K562 (cell line): ENCODE results near the gene ACTR3C. TPM values are rescaled to one million over a fixed set of nuclear protein-coding genes. Genes with fewer than 3 reads are reported as not detected.

Experiments
- ATAC-seq: fragments of 200-7000 bp; cut with Tn5 transposase; 3 replicates; pipeline ENCODE4 v1.9.1; 2020; ENCODE audit warnings: moderate library complexity
- BruUV-seq: library from RNA; stranded (reverse); fragments of 400-500 nt; replicated peaks from 2 replicates; lab custom pipeline; 2021; lab: Mats Ljungman, UMichigan
- CTCF ChIA-PET: fragments of 300-600 bp; formaldehyde crosslinking; extraction: SDS; loops from one replicate; lab custom pipeline; 2021; ENCODE audit warnings: low intra/inter-chr PET ratio; lab: Yijun Ruan, JAX
- POLR2A ChIA-PET: fragments of 300-600, 350-650 bp; sonication (Branson Sonifier 250); formaldehyde crosslinking; extraction: SDS; loops from one replicate; lab custom pipeline; 2021; ENCODE audit warnings: antibody characterized with exemption, inconsistent platforms; lab: Yijun Ruan, JAX
- DNase-seq, 4 experiments: peaks; one replicate each; pipeline versions ENCODE4 v3.0.0 to v3.0.0-alpha.2; 2011 to 2018; ENCODE audit warnings: low spot score in 3 of 4, mixed read lengths in 3 of 4; ENCODE audit errors: extremely low read depth in 1 of 4
- FAIRE-seq: peaks from 2 replicates; lab custom pipeline; 2011; peaks lifted over from hg19 to GRCh38; lab: Jason Lieb, UNC
- H2AFZ ChIP-seq: 2 replicates; pipeline ENCODE4 v1.6.0; 2011; ENCODE audit warnings: low read depth, low read length, control low read depth, inconsistent platforms
- H3K27ac ChIP-seq: fragments of 200-600 bp; 3 replicates; pipeline ENCODE4 v1.8.0; 2011; ENCODE audit warnings: low read depth, mild to moderate bottlenecking, control low read depth, inconsistent platforms, low read length, moderate library complexity, mixed read lengths; ENCODE audit errors: extremely low read depth
- H3K27me3 ChIP-seq, 2 experiments: fragments of 300-600 bp in 1 of 2; 2 replicates in 1 of 2; 3 replicates in 1 of 2; pipeline versions ENCODE4 v1.6.0 to v1.8.0; 2011; ENCODE audit warnings: inconsistent platforms in 2 of 2, low read length in 2 of 2, mild to moderate bottlenecking in 1 of 2, mixed read lengths in 1 of 2, moderate library complexity in 1 of 2; ENCODE audit not compliant: control insufficient read depth in 2 of 2, insufficient read depth in 2 of 2
- H3K36me3 ChIP-seq: fragments of 300-600 bp; 3 replicates; pipeline ENCODE4 v1.8.0; 2011; ENCODE audit warnings: mild to moderate bottlenecking, low read length, inconsistent platforms; ENCODE audit not compliant: control insufficient read depth, insufficient read depth
- H3K4me1 ChIP-seq, 2 experiments: fragments of 200-600 bp in 1 of 2; replicated peaks in 1 of 2; 2 replicates in 1 of 2; 3 replicates in 1 of 2; pipeline versions ENCODE4 v1.5.1 to v1.8.0; 2011; ENCODE audit warnings: inconsistent platforms in 2 of 2, low read length in 2 of 2, mild to moderate bottlenecking in 1 of 2, mixed read lengths in 1 of 2, moderate library complexity in 1 of 2; ENCODE audit not compliant: control insufficient read depth in 2 of 2, insufficient read depth in 2 of 2
- H3K4me2 ChIP-seq: 2 replicates; pipeline ENCODE4 v1.6.1; 2011; ENCODE audit warnings: low read length, control low read depth, inconsistent platforms, mixed read lengths; ENCODE audit not compliant: insufficient read depth
- H3K4me3 ChIP-seq: fragments of 200-600 bp; sonication (generic), shearing (Covaris generic); 2 replicates; pipeline ENCODE4 v1.5.1; 2016; ENCODE audit warnings: control low read depth, inconsistent platforms
- H3K79me2 ChIP-seq: fragments of 200-600 bp; 3 replicates; pipeline ENCODE4 v1.8.0; 2011; ENCODE audit warnings: low read length, inconsistent platforms; ENCODE audit not compliant: control insufficient read depth, insufficient read depth
- H3K9ac ChIP-seq, 2 experiments: 2 replicates each; pipeline versions ENCODE4 v1.6.0 to v1.6.1; 2011; ENCODE audit warnings: low read depth in 2 of 2, low read length in 2 of 2, control low read depth in 1 of 2, inconsistent platforms in 1 of 2, mild to moderate bottlenecking in 1 of 2, mixed read lengths in 1 of 2; ENCODE audit not compliant: insufficient read depth in 1 of 2
- H3K9me1 ChIP-seq: one replicate; pipeline ENCODE4 v1.6.0; 2011; ENCODE audit warnings: inconsistent platforms, mild to moderate bottlenecking, low read length, moderate library complexity; ENCODE audit not compliant: control insufficient read depth, insufficient read depth
- H3K9me3 ChIP-seq: replicated peaks from 2 replicates; pipeline ENCODE4 v1.5.1; 2011; ENCODE audit warnings: low read depth, low read length, inconsistent platforms; ENCODE audit not compliant: control insufficient read depth, insufficient read depth
- H4K20me1 ChIP-seq: replicated peaks from 2 replicates; pipeline ENCODE4 v1.6.1; 2011; ENCODE audit warnings: low read length, inconsistent platforms, mixed read lengths; ENCODE audit not compliant: control insufficient read depth, insufficient read depth
- BHLHE40 ChIP-seq: IDR thresholded peaks from 2 replicates; pipeline ENCODE4 v1.6.1; 2011; ENCODE audit warnings: low read length, improper control_type of control experiment
- CBX1 ChIP-seq: sonication (generic); IDR thresholded peaks from 2 replicates; pipeline ENCODE4 v1.6.1; 2016; ENCODE audit warnings: antibody characterized with exemption, low read depth, mild to moderate bottlenecking
- MAFG ChIP-seq: fragments of 450-650 bp; conservative IDR thresholded peaks from 2 replicates; pipeline ENCODE4 v1.6.1; 2016; ENCODE audit warnings: missing genetic modification characterization, missing compliant biosample characterization
- NFIX ChIP-seq: fragments of 250-450 bp; sonication (Bioruptor Pico); IDR thresholded peaks from 2 replicates; pipeline ENCODE4 v1.4.0; 2020; ENCODE audit warnings: low read depth, mild to moderate bottlenecking, moderate library complexity
- POLR2B ChIP-seq: fragments of 450-650 bp; IDR thresholded peaks from 2 replicates; pipeline ENCODE4 v1.6.1; 2018; ENCODE audit warnings: low read depth; ENCODE audit not compliant: partially characterized antibody
- SIX5 ChIP-seq, 2 experiments: IDR thresholded peaks; 2 replicates each; pipeline ENCODE4 v1.6.1; 2011; ENCODE audit warnings: low read length in 2 of 2, borderline replicate concordance in 1 of 2, low read depth in 1 of 2, mild to moderate bottlenecking in 1 of 2, moderate library complexity in 1 of 2; ENCODE audit not compliant: insufficient read depth in 1 of 2
- SNIP1 ChIP-seq: fragments of 450-650 bp; IDR thresholded peaks from 2 replicates; pipeline ENCODE4 v1.7.1; 2017; ENCODE audit warnings: low read depth, mild to moderate bottlenecking
- SREBF2 ChIP-seq: sonication (generic); formaldehyde crosslinking; IDR thresholded peaks from 2 replicates; pipeline ENCODE4 v1.4.0; 2020; ENCODE audit warnings: mild to moderate bottlenecking, missing genetic modification reagents
- SRSF3 ChIP-seq: fragments of 200-400 bp; formaldehyde crosslinking; IDR thresholded peaks from 2 replicates; pipeline ENCODE4 v1.6.1; 2016; ENCODE audit warnings: mild to moderate bottlenecking, low read length, moderate library complexity; ENCODE audit not compliant: insufficient read depth
- TCFL5 ChIP-seq: fragments of 250-450 bp; sonication (Bioruptor Pico); conservative IDR thresholded peaks from 2 replicates; pipeline ENCODE4 v1.6.1; 2021; ENCODE audit warnings: mild to moderate bottlenecking, moderate library complexity, matching md5 sums
- WHSC1 ChIP-seq: IDR thresholded peaks from one replicate; pipeline ENCODE4 v1.6.1; 2012; ENCODE audit warnings: low read length, control low read depth, inconsistent platforms
- ZNF253 ChIP-seq: fragments of 250-450 bp; sonication (Bioruptor Pico); conservative IDR thresholded peaks from 2 replicates; pipeline ENCODE4 v1.6.1; 2021; ENCODE audit warnings: mild to moderate bottlenecking
- WGBS: fragments of 100-300 bp; shearing (Covaris generic); methylation state at CpG from one replicate; pipeline ENCODE4 v1.1.6; 2016; ENCODE audit warnings: low coverage, mixed read lengths; ENCODE audit not compliant: insufficient coverage; ENCODE audit errors: missing lambda C conversion rate; 5-methylcytosine and 5-hydroxymethylcytosine counted together
- in situ Hi-C: fragments of 300-500 bp; cut with MboI; formaldehyde crosslinking; loops from 4 replicates; pipeline ENCODE4 v1.15.0; 2018; ENCODE audit warnings: inconsistent platforms, mixed read lengths
- intact Hi-C: fragments of 100-400 bp; cut with micrococcal nuclease; formaldehyde crosslinking; loops from 2 replicates; pipeline ENCODE4 v1.14.2; 2022
- polyA plus RNA-seq, 8 experiments: library from polyadenylated mRNA; depleted of rRNA in 4 of 8; stranded (reverse) in 5 of 8; unstranded in 3 of 8; fragments of >200 nt; fragmentation: Nextera tagmentation in 2 of 8; fragmentation: Illumina TruSeq in 1 of 8; extraction: Ambion mirVana in 2 of 8; extraction: Trizol in 1 of 8; gene quantifications; 2 replicates each; pipeline versions ENCODE4 v1.2.1 to v1.2.3, GENCODE V29; 2011 to 2014; ENCODE audit warnings: inconsistent platforms in 1 of 8, missing spikeins in 1 of 8
- total RNA-seq, 7 experiments: library from RNA; depleted of rRNA in 6 of 7; stranded (reverse); fragments of >200 nt in 6 of 7; fragmentation: Illumina TruSeq in 2 of 7; extraction: Trizol in 2 of 7; gene quantifications; 2 replicates each; pipeline versions ENCODE4 v1.2.1 to v1.2.3, GENCODE V29; 2011 to 2021; ENCODE audit warnings: low replicate concordance in 1 of 7
- TF ChIP-seq, protein P1 (sequence below): fragments of 450-650 bp; formaldehyde crosslinking; IDR thresholded peaks from 2 replicates; pipeline ENCODE4 v1.4.0; 2020; ENCODE audit warnings: mild to moderate bottlenecking, mixed read lengths

Gene ACTR3C
- total and polyA plus RNA-seq, 9 of the 15 experiments (the other 6 are each of a cell fraction or from before 2014, with no cell fraction given) = 9.0 to 35.4 (median 13.3) TPM

DNA sequence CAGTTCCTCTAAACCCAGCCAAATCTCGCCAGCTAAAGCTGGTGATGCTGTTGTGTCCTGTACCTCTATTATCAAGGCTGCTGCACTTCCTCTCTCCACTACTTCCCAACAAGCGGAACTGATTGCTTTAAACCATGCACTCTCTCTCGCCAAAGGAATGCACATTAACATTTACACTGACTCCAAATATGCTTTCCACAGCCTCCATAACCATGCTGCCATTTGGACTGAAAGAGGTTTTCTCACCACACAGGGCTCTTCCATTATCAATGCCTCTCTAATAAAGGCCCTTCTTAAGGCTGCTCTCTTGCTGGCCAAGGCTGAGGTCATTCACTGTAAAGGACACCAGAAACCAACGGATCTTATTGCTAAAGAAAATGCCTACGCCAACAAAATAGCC lies 11.6 kb downstream of the ACTR3C start (continued):
- TF ChIP-seq ZNF253 (no peak), WHSC1 (peak; percentile 59), SIX5 (IDR thresholded peaks at IDR 0.05; ENCODE audit: borderline replicate concordance in 1 of 2, insufficient read depth in 1 of 2, low read depth in 1 of 2, low read length in 2 of 2) (no peak), MAFG (tag) (no peak)
- TF ChIP-seq, protein P1, sequence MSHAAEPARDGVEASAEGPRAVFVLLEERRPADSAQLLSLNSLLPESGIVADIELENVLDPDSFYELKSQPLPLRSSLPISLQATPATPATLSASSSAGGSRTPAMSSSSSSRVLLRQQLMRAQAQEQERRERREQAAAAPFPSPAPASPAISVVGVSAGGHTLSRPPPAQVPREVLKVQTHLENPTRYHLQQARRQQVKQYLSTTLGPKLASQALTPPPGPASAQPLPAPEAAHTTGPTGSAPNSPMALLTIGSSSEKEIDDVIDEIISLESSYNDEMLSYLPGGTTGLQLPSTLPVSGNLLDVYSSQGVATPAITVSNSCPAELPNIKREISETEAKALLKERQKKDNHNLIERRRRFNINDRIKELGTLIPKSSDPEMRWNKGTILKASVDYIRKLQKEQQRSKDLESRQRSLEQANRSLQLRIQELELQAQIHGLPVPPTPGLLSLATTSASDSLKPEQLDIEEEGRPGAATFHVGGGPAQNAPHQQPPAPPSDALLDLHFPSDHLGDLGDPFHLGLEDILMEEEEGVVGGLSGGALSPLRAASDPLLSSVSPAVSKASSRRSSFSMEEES = no peak
- TF ChIP-seq, all 486 proteins: peak for 5

DNA sequence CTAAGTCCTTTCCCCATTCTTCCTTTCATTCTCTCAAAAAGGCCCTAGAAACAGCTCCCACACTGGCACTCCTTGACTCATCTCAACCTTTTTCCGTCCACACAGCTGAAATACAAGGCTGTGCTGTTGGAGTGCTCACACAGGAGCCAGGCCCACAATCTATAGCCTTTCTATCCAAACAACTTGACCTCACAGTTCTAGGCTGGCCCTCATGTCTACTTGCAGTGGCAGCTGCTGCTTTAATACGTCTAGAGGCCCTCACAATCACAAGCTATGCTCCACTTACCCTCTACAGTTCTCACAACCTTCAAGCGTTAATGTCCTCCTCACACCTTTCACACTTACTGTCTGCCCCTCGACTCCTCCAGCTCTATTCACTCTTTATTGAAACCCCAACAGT lies 12.2 kb downstream of the ACTR3C start:
- DNase-seq = no peak
- intact Hi-C loops (loop anchor here (10.0 kb wide), 2 partner anchors 684 to 774 kb away; partner anchors contain the start of genes AGAP3, FASTK, NOS3 and TMUB1), in situ Hi-C loops (no loop called here)
- CTCF ChIA-PET = no interaction called here
- Histone ChIP-seq H2AFZ (no peak overlapping the region), H3K9me1 (peaks cover 4% of the 10 kb centered on the region), H3K9me3 (no peaks in the 10 kb centered on the region), H3K27ac (no peak overlapping the region), H4K20me1 (no peaks in the 10 kb centered on the region), H3K4me2 (no peak overlapping the region), H3K36me3 (no peaks in the 10 kb centered on the region; the same call in 2 of the 3 replicates), H3K4me3 (no peak overlapping the region), H3K27me3 (no peaks in the 10 kb centered on the region), H3K9ac (no peak overlapping the region), H3K79me2 (peaks cover 30% of the 10 kb centered on the region), H3K4me1 (peaks cover 28 to 52% of the 10 kb centered on the region in 2 experiments)
- no peak for FAIRE-seq
- no peak for ATAC-seq
- whole genome bisulfite sequencing = 79% methylated on average over 4 of the region's 4 CpGs
- no TSS peak for BruUV-seq
- POLR2A ChIA-PET = interaction anchor here (0.7 kb wide), 1 partner anchor 11 kb away, joined by 4 read pairs; no protein-coding TSS in a partner anchor
- TF ChIP-seq SNIP1 (no peak), NFIX (no peak), CBX1 (no peak), SREBF2 (CRISPR knock-in tag) (no peak), SRSF3 (no peak), BHLHE40 (no peak), TCFL5 (CRISPR knock-in tag) (no peak), POLR2B (no peak)
